Tibial artery (tissue), 4 donors: ENCODE data around the gene DGKB.

ENCODE experiments used
- DNase-seq, 2 donors: peaks; one replicate each; pipeline ENCODE4 v3.0.0-alpha.2; 2019
- H3K27ac ChIP-seq, 2 donors: fragments of 200-600 bp; sonication (generic) in 1 of 2; 1 replicate in 1 of 2; 2 replicates in 1 of 2; pipeline ENCODE4 v1.5.1; 2018 to 2019; ENCODE audit warnings: mild to moderate bottlenecking in 1 of 2
- H3K27me3 ChIP-seq, 2 donors: fragments of 200-600 bp; sonication (generic) in 1 of 2; one replicate each; pipeline versions ENCODE4 v1.5.1 to v1.6.0; 2016 to 2019
- H3K36me3 ChIP-seq, 3 donors: fragments of 200-600 bp; sonication (generic) in 2 of 3; one replicate each; pipeline ENCODE4 v1.5.1; 2016 to 2019; ENCODE audit warnings: mild to moderate bottlenecking in 2 of 3
- H3K4me1 ChIP-seq, 4 donors: fragments of 200-600 bp; sonication (generic) in 2 of 4; 1 replicate in 3 of 4; 2 replicates in 1 of 4; pipeline ENCODE4 v1.5.1; 2016 to 2019
- H3K4me3 ChIP-seq, 2 donors: fragments of 200-600 bp; sonication (generic) in 1 of 2; 1 replicate in 1 of 2; 2 replicates in 1 of 2; pipeline ENCODE4 v1.5.1; 2018 to 2019; ENCODE audit warnings: mild to moderate bottlenecking in 2 of 2
- H3K9me3 ChIP-seq, 3 donors: fragments of 200-600 bp; sonication (generic) in 1 of 3; one replicate each; pipeline ENCODE4 v1.5.1; 2016 to 2019
- intact Hi-C: fragments of 100-400 bp; cut with DNase I; formaldehyde crosslinking; loops from one replicate; pipeline ENCODE4 v1.15.0; 2023; ENCODE audit warnings: low total_unique reads
- TF ChIP-seq, protein P1 (sequence below), 2 experiments: fragments of 200-600 bp in 1 of 2; fragments of 450-650 bp in 1 of 2; IDR thresholded peaks; one replicate each; pipeline ENCODE4 v1.5.1; 2017 to 2019; ENCODE audit warnings: antibody characterized with exemption in 2 of 2, mild to moderate bottlenecking in 1 of 2, moderate library complexity in 1 of 2

Gene DGKB

DNA sequence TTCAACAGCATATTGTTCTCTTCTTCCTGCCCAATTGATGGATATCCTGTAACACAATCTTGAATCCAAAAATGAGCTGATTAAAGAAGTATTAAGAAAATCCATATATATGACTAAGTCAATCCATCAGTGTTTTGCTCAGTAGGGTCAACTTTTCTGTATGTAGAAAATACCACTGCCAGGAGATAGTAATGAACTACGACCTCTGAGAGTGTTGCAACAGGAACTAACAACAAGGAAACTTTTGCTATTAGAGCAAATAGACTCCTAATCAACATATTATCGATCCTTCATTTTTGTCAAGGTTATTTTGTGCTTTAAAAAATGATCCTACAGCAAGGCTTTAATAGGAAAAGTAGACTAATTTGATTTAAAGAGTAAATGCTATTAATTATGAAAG is 507.8 kb downstream of the DGKB start:
- intact Hi-C loops, result no loop called here
- no peak for DNase-seq
- TF ChIP-seq, protein P1, sequence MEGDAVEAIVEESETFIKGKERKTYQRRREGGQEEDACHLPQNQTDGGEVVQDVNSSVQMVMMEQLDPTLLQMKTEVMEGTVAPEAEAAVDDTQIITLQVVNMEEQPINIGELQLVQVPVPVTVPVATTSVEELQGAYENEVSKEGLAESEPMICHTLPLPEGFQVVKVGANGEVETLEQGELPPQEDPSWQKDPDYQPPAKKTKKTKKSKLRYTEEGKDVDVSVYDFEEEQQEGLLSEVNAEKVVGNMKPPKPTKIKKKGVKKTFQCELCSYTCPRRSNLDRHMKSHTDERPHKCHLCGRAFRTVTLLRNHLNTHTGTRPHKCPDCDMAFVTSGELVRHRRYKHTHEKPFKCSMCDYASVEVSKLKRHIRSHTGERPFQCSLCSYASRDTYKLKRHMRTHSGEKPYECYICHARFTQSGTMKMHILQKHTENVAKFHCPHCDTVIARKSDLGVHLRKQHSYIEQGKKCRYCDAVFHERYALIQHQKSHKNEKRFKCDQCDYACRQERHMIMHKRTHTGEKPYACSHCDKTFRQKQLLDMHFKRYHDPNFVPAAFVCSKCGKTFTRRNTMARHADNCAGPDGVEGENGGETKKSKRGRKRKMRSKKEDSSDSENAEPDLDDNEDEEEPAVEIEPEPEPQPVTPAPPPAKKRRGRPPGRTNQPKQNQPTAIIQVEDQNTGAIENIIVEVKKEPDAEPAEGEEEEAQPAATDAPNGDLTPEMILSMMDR (IDR thresholded peaks at IDR 0.05), result no peak
- no peak overlapping the region for H3K27ac ChIP-seq
- no peak overlapping the region for H3K4me3 ChIP-seq
- no peaks in the 10 kb centered on the region for H3K4me1 ChIP-seq
- no peaks in the 10 kb centered on the region for H3K27me3 ChIP-seq
- H3K36me3 ChIP-seq, result no peaks in the 10 kb centered on the region
- no peaks in the 10 kb centered on the region for H3K9me3 ChIP-seq

DNA sequence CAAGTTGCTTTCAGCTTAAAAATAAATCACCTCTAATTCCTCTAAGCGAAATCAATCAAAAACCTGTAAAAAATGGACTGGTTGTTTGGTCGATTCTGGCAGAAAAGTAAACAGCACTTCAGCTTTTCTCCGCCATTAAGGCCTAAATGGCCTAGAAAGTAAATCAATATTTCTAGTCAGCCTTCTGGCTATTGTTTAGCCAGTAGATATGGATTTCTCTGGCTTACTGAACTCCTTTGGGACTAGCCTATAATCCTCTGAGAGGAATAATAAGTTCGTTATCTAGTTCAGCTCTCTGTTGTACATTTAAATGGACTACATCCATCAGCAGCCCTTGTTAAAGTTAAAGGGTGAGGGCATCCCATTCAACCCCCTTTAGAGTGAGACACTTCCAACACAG is 513.0 kb downstream of the DGKB start:
- no peaks in the 10 kb centered on the region for H3K27me3 ChIP-seq
- intact Hi-C loops, result no loop called here
- H3K4me1 ChIP-seq, result no peaks in the 10 kb centered on the region

DNA sequence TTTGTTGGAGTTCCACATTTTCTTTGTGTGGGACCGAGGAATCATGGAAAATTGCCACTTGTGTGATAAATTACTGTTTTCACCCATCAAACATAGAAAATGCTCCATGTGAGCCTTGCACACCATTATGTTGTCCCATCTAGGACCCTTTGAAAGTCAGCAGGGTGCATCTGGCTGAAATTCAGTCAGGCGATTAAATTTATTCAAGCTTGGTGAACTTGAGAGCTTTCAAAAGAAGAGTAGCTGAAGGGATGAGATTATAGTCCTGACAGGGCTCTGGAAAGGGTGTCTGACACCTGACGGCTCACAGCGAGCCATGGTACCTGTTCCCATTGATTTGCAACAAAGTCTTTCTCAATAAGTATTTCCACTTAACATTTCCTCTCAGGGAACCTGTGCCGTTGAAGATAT is 513.4 kb downstream of the DGKB start:
- DNase-seq, result no peak
- Histone ChIP-seq H3K4me1 (no peaks in the 10 kb centered on the region), H3K36me3 (no peaks in the 10 kb centered on the region), H3K27me3 (no peaks in the 10 kb centered on the region), H3K4me3 (no peak overlapping the region), H3K27ac (no peak overlapping the region), H3K9me3 (no peaks in the 10 kb centered on the region)
- TF ChIP-seq, protein P1 (IDR thresholded peaks at IDR 0.05), result no peak
- intact Hi-C loops, result no loop called here

More for the DNA sequence above, 513.0 kb downstream of the DGKB start:
- TF ChIP-seq, protein P1 (IDR thresholded peaks at IDR 0.05), result no peak
- H3K27ac ChIP-seq, result no peak overlapping the region
- no peak for DNase-seq
- no peaks in the 10 kb centered on the region for H3K36me3 ChIP-seq
- no peaks in the 10 kb centered on the region for H3K9me3 ChIP-seq
- H3K4me3 ChIP-seq, result no peak overlapping the region

DNA sequence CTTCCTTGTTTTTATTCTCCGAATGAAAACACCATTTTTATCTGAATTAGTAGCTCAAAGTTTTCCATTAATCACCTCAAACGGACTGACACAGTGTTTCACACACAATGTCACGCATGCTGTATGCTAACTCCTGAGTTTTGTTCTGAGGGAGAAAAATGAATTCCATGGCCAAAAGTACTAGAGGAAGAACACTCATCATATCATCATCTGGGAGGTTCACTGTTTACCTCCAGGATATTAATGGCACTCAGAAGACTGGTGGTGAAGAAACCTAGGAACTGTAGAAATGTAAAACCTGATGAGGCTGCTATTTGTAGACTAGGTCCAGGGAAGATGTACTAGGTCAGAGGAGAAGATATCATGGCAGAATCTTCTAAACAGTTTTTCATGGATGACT is 517.5 kb downstream of the DGKB start:
- H3K4me1 ChIP-seq, result no peaks in the 10 kb centered on the region
- intact Hi-C loops, result no loop called here
- no peak for DNase-seq
- no peak overlapping the region for H3K4me3 ChIP-seq
- no peaks in the 10 kb centered on the region for H3K9me3 ChIP-seq
- no peak overlapping the region for H3K27ac ChIP-seq
- TF ChIP-seq, protein P1 (IDR thresholded peaks at IDR 0.05), result no peak
- no peaks in the 10 kb centered on the region for H3K36me3 ChIP-seq
- H3K27me3 ChIP-seq, result no peaks in the 10 kb centered on the region

DNA sequence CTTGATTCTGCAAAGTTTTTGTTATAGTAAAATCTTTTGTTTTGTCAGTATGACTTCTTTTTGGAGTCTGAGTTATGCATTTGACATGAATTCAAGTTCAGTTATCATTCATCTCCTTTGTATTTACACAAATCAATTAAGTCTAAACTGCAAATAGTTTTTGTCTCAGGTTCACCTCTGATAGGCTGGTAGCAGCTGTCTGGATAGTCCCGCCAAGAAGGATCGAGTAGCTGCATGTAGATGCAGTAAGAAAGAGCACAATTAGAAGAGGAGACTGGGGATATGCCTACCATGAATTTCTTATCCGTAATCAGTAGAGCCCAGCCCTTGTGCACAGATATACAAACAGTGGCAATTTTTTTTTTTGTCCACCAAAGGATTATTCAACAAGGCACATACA is 520.6 kb downstream of the DGKB start:
- intact Hi-C loops, result no loop called here
- TF ChIP-seq, protein P1 (IDR thresholded peaks at IDR 0.05), result no peak
- Histone ChIP-seq H3K4me1 (peaks cover 0 to 7% (median 2%) of the 10 kb centered on the region in 4 donors), H3K4me3 (no peak overlapping the region), H3K27me3 (no peaks in the 10 kb centered on the region), H3K36me3 (no peaks in the 10 kb centered on the region), H3K27ac (no peak overlapping the region), H3K9me3 (no peaks in the 10 kb centered on the region)
- no peak for DNase-seq

DNA sequence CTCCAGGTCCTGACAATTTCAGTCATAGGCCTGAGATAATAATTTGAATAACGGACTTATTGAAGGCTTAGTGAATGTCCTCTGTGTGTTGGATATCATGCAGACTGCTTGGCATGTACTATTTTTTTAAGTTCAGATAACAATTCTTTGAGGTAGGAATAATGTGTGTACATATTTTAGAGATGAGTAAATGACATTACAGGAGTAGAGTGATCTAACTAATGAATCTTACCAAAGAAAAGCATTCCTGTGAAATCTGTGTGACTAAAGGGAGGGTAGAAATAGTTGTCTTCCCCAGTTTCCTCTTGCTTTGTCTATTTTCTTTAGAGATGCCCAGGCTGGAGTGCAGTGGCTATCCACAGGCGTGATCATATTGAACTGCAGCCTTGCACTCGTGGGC is 521.2 kb downstream of the DGKB start:
- intact Hi-C loops, result no loop called here
- H3K36me3 ChIP-seq, result no peaks in the 10 kb centered on the region
- no peak overlapping the region for H3K27ac ChIP-seq
- H3K4me1 ChIP-seq, result peaks cover 0 to 9% (median 2%) of the 10 kb centered on the region in 4 donors
- no peak overlapping the region for H3K4me3 ChIP-seq
- H3K27me3 ChIP-seq, result no peaks in the 10 kb centered on the region
- TF ChIP-seq, protein P1 (IDR thresholded peaks at IDR 0.05), result no peak
- DNase-seq, result no peak
- H3K9me3 ChIP-seq, result no peaks in the 10 kb centered on the region
